ENCODE results near the gene CORO2A.

The CORO2A gene

DNA sequence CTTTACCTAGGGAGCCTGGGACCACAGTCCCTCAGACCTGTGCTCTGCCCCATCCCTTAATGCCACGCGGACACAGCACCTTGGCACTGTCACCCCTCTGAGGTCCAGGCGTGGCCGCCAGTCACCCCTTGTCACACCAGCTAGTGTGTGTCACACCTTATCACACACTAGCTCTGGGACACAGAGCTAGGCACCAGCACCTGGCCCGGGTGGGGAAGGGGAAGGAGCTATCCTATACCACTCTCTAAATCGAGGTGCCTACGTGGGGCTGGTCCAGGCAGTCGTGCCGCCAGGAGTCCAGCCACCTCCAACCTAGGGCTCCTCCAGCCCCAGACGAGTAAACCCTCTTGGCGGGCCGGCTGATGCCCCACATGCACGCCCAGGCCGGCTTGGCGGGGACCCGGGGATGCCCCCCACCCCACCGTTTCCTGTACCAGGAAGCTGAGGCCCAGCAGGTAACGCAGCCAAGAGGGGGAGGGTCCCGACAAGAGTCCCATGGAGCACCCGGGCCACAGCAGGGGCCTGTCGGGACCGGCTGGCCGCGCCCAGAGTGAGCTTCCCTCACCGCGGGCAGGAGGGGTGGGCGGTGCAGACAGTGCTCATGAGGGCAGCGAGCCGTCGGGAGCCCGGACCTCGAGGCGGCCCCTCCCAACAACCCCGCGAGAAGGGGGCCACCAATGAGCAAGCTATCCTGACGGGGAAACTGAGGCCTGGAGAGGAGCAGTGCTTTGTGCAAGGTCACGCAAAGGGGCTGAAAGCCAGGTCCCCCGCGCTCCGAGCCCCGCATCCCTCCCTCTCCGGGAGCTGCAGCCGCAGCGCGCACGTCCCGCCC, 550 bp downstream of the CORO2A start (continued):
- TF ChIP-seq SCRT2 (tag by site-specific recombination; IDR thresholded peaks at IDR 0.05), result no peak
- no peak for TF ChIP-seq ZNF510 (tag by site-specific recombination; IDR thresholded peaks at IDR 0.05; ENCODE audit: insufficient replicate concordance)
- no peak for TF ChIP-seq ZNF211 (tag by site-specific recombination; IDR thresholded peaks at IDR 0.05; ENCODE audit: low read depth)
- TF ChIP-seq SCRT1 (tag by site-specific recombination; IDR thresholded peaks at IDR 0.05; ENCODE audit: borderline replicate concordance), result no peak
- TF ChIP-seq, protein P1, sequence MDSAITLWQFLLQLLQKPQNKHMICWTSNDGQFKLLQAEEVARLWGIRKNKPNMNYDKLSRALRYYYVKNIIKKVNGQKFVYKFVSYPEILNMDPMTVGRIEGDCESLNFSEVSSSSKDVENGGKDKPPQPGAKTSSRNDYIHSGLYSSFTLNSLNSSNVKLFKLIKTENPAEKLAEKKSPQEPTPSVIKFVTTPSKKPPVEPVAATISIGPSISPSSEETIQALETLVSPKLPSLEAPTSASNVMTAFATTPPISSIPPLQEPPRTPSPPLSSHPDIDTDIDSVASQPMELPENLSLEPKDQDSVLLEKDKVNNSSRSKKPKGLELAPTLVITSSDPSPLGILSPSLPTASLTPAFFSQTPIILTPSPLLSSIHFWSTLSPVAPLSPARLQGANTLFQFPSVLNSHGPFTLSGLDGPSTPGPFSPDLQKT (IDR thresholded peaks at IDR 0.05; ENCODE audit: borderline replicate concordance, low read depth, low read length), result no peak
- no peak for TF ChIP-seq ZNF174 (tag by site-specific recombination; IDR thresholded peaks at IDR 0.05)
- no peak for TF ChIP-seq ZNF266 (tag by site-specific recombination; IDR thresholded peaks at IDR 0.05; ENCODE audit: low read depth)
- no peak for TF ChIP-seq ZNF621 (tag by site-specific recombination; IDR thresholded peaks at IDR 0.05)
- TF ChIP-seq RBAK (tag by site-specific recombination; IDR thresholded peaks at IDR 0.05), result no peak
- TF ChIP-seq, protein P2, sequence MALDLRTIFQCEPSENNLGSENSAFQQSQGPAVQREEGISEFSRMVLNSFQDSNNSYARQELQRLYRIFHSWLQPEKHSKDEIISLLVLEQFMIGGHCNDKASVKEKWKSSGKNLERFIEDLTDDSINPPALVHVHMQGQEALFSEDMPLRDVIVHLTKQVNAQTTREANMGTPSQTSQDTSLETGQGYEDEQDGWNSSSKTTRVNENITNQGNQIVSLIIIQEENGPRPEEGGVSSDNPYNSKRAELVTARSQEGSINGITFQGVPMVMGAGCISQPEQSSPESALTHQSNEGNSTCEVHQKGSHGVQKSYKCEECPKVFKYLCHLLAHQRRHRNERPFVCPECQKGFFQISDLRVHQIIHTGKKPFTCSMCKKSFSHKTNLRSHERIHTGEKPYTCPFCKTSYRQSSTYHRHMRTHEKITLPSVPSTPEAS (tag by site-specific recombination; IDR thresholded peaks at IDR 0.05), result no peak
- TF ChIP-seq KLF16 (tag by site-specific recombination; IDR thresholded peaks at IDR 0.05), result no peak
- peak; percentile 69 for TF ChIP-seq ZNF76 (tag by site-specific recombination; IDR thresholded peaks at IDR 0.05; ENCODE audit: borderline replicate concordance, low read depth)
- no peak for TF ChIP-seq YY1 (tag by site-specific recombination; IDR thresholded peaks at IDR 0.05)
- TF ChIP-seq ZNF155 (tag by site-specific recombination; IDR thresholded peaks at IDR 0.05), result no peak

DNA sequence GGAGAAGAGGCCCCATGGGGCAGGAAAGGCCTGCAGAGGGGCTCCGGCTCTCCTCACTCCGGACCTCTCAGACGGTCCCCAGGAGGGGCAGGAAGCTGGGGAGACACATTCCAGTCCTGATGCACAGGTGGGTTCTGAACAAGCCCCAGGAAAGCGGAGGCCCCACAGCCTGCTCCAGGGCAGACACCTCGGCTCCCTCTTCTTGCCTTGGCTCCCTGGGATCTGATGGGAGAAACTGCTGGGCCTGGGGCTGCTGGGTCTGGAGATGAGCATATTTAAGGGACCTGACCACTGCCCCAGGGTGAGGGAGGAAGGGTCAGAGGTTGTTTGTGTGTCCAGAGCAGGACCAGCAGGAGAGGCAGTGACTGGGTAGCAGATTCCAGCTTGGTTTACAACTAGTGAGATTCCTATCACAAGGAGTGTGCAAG, 1.2 kb downstream of the CORO2A start:
- Histone ChIP-seq H3K4me1 (ENCODE audit: control insufficient read depth, insufficient read depth, low read length) (no peaks in the 10 kb centered on the region), H3K27ac (ENCODE audit: extremely low read depth, low read depth, low read length) (no peak overlapping the region), H3K9me3 (ENCODE audit: control insufficient read depth, insufficient read depth, low read depth, low read length) (no peaks in the 10 kb centered on the region), H3K36me3 (ENCODE audit: control insufficient read depth in 2 of 2, insufficient read depth in 1 of 2, low read length in 2 of 2) (no peaks in the 10 kb centered on the region), H3K4me3 (ENCODE audit: low read depth, low read length) (no peak overlapping the region)
- TF ChIP-seq KLF10 (tag by site-specific recombination; IDR thresholded peaks at IDR 0.05) (no peak), ZNF146 (tag by site-specific recombination; IDR thresholded peaks at IDR 0.05) (no peak)
- CTCF ChIA-PET, result interaction anchor here (1.1 to 1.3 kb wide), 4 partner anchors 14 to 68 kb away, joined by 3 to 4 read pairs (median 3); no protein-coding TSS in a partner anchor
- POLR2A ChIA-PET, result no interaction called here

DNA sequence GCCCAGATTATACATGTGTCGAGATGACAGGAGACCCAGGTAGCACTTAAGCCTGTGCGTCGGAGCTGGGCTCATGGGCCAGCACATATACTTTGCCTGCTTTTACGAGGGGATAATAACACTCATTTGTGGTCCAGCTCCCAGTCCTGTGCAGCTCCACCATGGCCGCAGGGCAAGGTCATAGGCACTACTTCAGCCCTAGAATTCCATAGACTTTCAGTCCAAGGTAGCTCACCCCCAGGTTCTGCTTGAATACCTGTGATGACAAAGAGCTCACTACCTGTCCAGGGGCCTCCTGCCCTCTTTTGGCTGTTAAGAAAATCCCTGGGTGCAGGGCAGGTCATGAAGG, 1.7 kb downstream of the CORO2A start:
- ChIA-PET CTCF (interaction anchor here (0.5 to 1.2 kb wide), 2 partner anchors 16 to 99 kb away, joined by 3 read pairs; no protein-coding TSS in a partner anchor), POLR2A (no interaction called here)
- Histone ChIP-seq H3K4me3 (ENCODE audit: low read depth, low read length) (no peak overlapping the region), H3K4me1 (ENCODE audit: control insufficient read depth, insufficient read depth, low read length) (no peaks in the 10 kb centered on the region), H3K36me3 (ENCODE audit: control insufficient read depth in 2 of 2, insufficient read depth in 1 of 2, low read length in 2 of 2) (no peaks in the 10 kb centered on the region), H3K9me3 (ENCODE audit: control insufficient read depth, insufficient read depth, low read depth, low read length) (no peaks in the 10 kb centered on the region), H3K27ac (ENCODE audit: extremely low read depth, low read depth, low read length) (no peak overlapping the region)
- TF ChIP-seq, protein P3, sequence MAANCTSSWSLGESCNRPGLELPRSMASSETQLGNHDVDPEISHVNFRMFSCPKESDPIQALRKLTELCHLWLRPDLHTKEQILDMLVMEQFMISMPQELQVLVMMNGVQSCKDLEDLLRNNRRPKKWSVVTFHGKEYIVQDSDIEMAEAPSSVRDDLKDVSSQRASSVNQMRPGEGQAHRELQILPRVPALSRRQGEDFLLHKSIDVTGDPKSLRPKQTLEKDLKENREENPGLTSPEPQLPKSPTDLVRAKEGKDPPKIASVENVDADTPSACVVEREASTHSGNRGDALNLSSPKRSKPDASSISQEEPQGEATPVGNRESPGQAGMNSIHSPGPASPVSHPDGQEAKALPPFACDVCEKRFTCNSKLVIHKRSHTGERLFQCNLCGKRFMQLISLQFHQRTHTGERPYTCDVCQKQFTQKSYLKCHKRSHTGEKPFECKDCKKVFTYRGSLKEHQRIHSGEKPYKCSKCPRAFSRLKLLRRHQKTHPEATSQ (tag by site-specific recombination; IDR thresholded peaks at IDR 0.05), result no peak
- TF ChIP-seq YY2 (tag by site-specific recombination; IDR thresholded peaks at IDR 0.05) (no peak), ZNF266 (tag by site-specific recombination; IDR thresholded peaks at IDR 0.05; ENCODE audit: low read depth) (no peak)
- TF ChIP-seq, protein P4, sequence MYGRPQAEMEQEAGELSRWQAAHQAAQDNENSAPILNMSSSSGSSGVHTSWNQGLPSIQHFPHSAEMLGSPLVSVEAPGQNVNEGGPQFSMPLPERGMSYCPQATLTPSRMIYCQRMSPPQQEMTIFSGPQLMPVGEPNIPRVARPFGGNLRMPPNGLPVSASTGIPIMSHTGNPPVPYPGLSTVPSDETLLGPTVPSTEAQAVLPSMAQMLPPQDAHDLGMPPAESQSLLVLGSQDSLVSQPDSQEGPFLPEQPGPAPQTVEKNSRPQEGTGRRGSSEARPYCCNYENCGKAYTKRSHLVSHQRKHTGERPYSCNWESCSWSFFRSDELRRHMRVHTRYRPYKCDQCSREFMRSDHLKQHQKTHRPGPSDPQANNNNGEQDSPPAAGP (tag by site-specific recombination; IDR thresholded peaks at IDR 0.05), result no peak
- TF ChIP-seq, protein P5, sequence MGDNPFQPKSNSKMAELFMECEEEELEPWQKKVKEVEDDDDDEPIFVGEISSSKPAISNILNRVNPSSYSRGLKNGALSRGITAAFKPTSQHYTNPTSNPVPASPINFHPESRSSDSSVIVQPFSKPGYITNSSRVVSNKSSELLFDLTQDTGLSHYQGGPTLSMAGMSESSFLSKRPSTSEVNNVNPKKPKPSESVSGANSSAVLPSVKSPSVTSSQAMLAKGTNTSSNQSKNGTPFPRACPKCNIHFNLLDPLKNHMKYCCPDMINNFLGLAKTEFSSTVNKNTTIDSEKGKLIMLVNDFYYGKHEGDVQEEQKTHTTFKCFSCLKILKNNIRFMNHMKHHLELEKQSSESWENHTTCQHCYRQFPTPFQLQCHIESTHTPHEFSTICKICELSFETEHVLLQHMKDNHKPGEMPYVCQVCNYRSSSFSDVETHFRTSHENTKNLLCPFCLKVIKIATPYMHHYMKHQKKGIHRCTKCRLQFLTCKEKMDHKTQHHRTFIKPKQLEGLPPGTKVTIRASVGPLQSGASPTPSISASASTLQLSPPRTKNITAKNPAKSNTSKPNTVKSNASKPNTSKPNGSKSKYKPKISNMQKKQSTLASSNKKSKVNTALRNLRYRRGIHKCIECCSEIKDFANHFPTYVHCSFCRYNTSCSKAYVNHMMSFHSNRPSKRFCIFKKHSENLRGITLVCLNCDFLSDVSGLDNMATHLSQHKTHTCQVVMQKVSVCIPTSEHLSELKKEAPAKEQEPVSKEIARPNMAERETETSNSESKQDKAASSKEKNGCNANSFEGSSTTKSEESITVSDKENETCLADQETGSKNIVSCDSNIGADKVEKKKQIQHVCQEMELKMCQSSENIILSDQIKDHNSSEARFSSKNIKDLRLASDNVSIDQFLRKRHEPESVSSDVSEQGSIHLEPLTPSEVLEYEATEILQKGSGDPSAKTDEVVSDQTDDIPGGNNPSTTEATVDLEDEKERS (tag by site-specific recombination; IDR thresholded peaks at IDR 0.05), result no peak
- TF ChIP-seq, protein P6, sequence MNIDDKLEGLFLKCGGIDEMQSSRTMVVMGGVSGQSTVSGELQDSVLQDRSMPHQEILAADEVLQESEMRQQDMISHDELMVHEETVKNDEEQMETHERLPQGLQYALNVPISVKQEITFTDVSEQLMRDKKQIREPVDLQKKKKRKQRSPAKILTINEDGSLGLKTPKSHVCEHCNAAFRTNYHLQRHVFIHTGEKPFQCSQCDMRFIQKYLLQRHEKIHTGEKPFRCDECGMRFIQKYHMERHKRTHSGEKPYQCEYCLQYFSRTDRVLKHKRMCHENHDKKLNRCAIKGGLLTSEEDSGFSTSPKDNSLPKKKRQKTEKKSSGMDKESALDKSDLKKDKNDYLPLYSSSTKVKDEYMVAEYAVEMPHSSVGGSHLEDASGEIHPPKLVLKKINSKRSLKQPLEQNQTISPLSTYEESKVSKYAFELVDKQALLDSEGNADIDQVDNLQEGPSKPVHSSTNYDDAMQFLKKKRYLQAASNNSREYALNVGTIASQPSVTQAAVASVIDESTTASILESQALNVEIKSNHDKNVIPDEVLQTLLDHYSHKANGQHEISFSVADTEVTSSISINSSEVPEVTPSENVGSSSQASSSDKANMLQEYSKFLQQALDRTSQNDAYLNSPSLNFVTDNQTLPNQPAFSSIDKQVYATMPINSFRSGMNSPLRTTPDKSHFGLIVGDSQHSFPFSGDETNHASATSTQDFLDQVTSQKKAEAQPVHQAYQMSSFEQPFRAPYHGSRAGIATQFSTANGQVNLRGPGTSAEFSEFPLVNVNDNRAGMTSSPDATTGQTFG (tag by site-specific recombination; IDR thresholded peaks at IDR 0.05; ENCODE audit: borderline replicate concordance), result no peak
